ENCODE data around the gene CORO1C. TPM values are rescaled to one million over a fixed set of nuclear protein-coding genes. Genes with fewer than 3 reads are reported as not detected.

The CORO1C gene
- total and polyA plus RNA-seq, 4 experiments from 2014 or later, result 8.0 to 12.6 (median 11.1) TPM

DNA sequence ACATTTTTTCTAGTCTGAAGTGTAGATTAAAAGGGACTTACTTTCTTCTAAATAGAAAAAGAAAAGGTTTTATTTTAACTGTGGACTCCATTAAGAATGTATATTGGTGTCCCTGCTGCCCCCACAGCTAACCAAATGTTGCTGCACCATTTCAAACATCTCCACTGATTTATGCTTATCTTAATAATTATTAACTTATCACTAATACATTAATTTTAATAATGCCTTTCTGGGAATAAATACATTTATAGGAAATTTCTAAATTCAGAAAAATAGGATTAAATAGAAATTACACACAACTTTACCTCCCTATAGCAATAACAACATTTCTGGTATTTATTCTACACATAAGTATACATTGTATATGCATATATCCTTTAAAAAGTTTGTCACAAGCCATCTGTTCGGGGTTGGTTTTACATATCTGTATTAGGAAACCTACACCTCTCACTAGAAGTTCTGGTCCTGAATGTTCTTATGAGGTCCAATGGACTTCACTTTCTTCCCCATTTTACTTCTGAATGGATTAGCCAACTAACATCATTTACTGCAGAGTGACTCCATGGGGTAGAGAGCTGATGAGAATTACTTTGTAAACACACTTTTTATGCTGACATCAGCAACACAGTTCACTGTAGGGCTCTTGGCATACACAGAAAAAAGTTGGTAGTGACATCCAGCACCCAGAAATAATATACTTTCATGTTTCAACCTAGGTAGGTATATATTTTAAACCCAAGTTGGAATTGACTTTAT lies 88.2 kb downstream of the CORO1C start:
- Mint-ChIP-seq H3K4me1 (peaks cover 18 to 44% (median 25%) of the 10 kb centered on the region in 4 donors), H3K4me3 (no peak overlapping the region), H3K9me3 (no peaks in the 10 kb centered on the region), H3K27me3 (no peaks in the 10 kb centered on the region), H3K27ac (no peak overlapping the region), H3K36me3 (no peaks in the 10 kb centered on the region)
- ChIA-PET CTCF (ENCODE audit: partially characterized antibody) (no interaction called here), POLR2A (ENCODE audit: partially characterized antibody) (no interaction called here)
- Histone ChIP-seq H3K4me1 (ENCODE audit: insufficient read depth, low read length) (peaks cover 14% of the 10 kb centered on the region), H3K27ac (ENCODE audit: low read depth, low read length) (no peak overlapping the region), H3K36me3 (ENCODE audit: insufficient read depth, low read length) (no peaks in the 10 kb centered on the region), H3K9me3 (ENCODE audit: control insufficient read depth in 1 of 2, low read length in 2 of 2) (no peaks in the 10 kb centered on the region), H3K27me3 (ENCODE audit: insufficient read depth, low read length) (no peaks in the 10 kb centered on the region), H3K4me3 (ENCODE audit: low read length in 2 of 2) (no peak overlapping the region)
- intact Hi-C loops (cut with micrococcal nuclease), result no loop called here
- DNase-seq, result no peak

DNA sequence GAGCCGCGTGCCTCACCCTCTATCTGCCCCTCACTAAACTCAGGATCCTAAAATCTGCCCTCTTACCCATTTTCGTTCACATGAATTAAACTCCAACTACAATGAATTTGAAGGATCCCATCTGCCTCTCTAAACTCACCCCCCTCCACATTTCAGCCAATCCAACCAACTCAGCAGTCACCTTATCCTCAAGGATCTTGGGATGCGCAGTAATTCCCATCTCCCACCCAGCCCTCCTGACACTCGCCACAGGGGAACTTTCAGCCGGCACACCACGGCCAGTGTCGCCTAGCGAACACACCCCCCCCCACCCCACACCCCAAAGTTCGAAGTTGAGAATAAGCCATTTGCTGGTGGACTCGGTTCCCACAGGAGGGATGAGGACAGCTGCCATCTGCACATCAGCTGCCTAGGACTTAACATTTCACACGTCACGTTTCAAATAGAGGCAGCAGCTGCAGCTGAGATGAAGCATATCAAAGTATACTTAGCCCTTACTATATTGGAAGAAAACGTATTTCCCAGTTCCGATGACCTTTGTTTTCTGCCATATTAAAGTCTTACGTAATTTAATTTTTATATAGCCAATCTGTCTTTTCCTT lies 88.9 kb downstream of the CORO1C start:
- Histone ChIP-seq H3K27ac (ENCODE audit: low read depth, low read length) (no peak overlapping the region), H3K9me3 (ENCODE audit: control insufficient read depth in 1 of 2, low read length in 2 of 2) (no peaks in the 10 kb centered on the region), H3K4me1 (ENCODE audit: insufficient read depth, low read length) (peaks cover 18% of the 10 kb centered on the region), H3K27me3 (ENCODE audit: insufficient read depth, low read length) (no peaks in the 10 kb centered on the region), H3K36me3 (ENCODE audit: insufficient read depth, low read length) (no peaks in the 10 kb centered on the region), H3K4me3 (ENCODE audit: low read length in 2 of 2) (no peak overlapping the region)
- DNase-seq, result no peak
- ChIA-PET POLR2A (ENCODE audit: partially characterized antibody) (interaction anchor here (1.0 kb wide), 1 partner anchor 9 kb away, joined by 3 read pairs; no protein-coding TSS in a partner anchor), CTCF (ENCODE audit: partially characterized antibody) (interaction anchor here (17.5 kb wide), 1 partner anchor 26 kb away, joined by 463 read pairs; no protein-coding TSS in a partner anchor)
- no peaks in the 10 kb centered on the region for H3K36me3 Mint-ChIP-seq
- intact Hi-C loops (cut with micrococcal nuclease), result no loop called here
- peaks cover 18 to 47% (median 26%) of the 10 kb centered on the region in 4 donors for H3K4me1 Mint-ChIP-seq
- H3K27ac Mint-ChIP-seq, result peak overlapping the region in 2 of 7 donors; percentile 31 to 61
- H3K27me3 Mint-ChIP-seq, result no peaks in the 10 kb centered on the region
- no peaks in the 10 kb centered on the region for H3K9me3 Mint-ChIP-seq
- no peak overlapping the region for H3K4me3 Mint-ChIP-seq

DNA sequence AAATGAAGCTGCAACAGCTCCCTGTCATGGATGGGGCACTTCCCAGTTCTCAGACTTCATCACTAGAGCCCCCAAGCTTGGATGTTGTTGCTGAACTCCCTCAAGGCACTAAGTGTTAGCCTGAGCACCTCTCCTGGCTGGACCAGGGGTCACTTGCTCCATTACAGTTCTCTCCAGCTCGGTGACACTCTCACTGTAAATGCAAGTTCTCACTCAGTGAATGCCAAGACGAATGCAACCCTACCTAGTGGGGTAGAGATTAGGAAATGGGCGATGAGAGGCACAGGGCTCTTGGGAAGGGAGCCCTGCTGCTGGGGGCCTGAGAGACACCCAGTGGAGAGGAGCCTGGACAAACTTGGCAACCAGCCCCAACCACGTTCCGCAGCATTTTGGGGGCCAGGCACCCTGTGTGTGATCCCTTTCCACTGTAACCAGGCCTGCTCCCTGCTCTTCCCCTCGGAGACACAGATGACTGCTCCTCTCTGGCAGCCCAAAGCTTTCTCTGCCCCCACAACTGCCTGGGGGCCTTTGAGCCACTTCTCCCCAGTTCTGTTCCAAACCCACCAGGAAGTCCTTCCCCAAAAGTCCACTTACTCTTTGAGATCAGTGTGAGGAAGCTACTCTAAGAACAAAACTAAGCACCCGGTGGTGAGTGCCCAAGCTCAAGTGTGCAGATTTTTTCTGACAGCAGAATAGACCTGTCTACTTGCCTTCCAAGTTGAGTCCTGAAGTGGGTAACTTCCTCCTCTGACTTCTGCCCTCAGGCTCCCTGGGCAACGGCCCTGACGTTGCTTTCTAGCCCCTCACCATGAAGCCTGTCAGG lies 89.7 kb downstream of the CORO1C start:
- CTCF ChIA-PET (ENCODE audit: partially characterized antibody), result interaction anchor here (0.8 to 17.5 kb wide), 3 partner anchors 22 to 163 kb away, joined by 3 to 463 read pairs (median 5); no protein-coding TSS in a partner anchor
- no peaks in the 10 kb centered on the region for H3K36me3 ChIP-seq (ENCODE audit: insufficient read depth, low read length)
- intact Hi-C loops (cut with micrococcal nuclease), result no loop called here
- Mint-ChIP-seq H3K9me3 (no peaks in the 10 kb centered on the region), H3K4me3 (no peak overlapping the region), H3K4me1 (peaks cover 17 to 50% (median 25%) of the 10 kb centered on the region in 4 donors), H3K36me3 (no peaks in the 10 kb centered on the region), H3K27me3 (no peaks in the 10 kb centered on the region), H3K27ac (peak overlapping the region in 3 of 7 donors; percentile 31 to 61 (median 54))
- POLR2A ChIA-PET (ENCODE audit: partially characterized antibody), result interaction anchor here (1.0 to 1.5 kb wide), 2 partner anchors 9 to 12 kb away, joined by 3 read pairs; no protein-coding TSS in a partner anchor
- H3K4me1 ChIP-seq (ENCODE audit: insufficient read depth, low read length), result peaks cover 24% of the 10 kb centered on the region
- H3K27me3 ChIP-seq (ENCODE audit: insufficient read depth, low read length), result no peaks in the 10 kb centered on the region
- no peak overlapping the region for H3K27ac ChIP-seq (ENCODE audit: low read depth, low read length)
- no peak overlapping the region for H3K4me3 ChIP-seq (ENCODE audit: low read length in 2 of 2)
- H3K9me3 ChIP-seq (ENCODE audit: control insufficient read depth in 1 of 2, low read length in 2 of 2), result no peaks in the 10 kb centered on the region
- DNase-seq, result no peak

DNA sequence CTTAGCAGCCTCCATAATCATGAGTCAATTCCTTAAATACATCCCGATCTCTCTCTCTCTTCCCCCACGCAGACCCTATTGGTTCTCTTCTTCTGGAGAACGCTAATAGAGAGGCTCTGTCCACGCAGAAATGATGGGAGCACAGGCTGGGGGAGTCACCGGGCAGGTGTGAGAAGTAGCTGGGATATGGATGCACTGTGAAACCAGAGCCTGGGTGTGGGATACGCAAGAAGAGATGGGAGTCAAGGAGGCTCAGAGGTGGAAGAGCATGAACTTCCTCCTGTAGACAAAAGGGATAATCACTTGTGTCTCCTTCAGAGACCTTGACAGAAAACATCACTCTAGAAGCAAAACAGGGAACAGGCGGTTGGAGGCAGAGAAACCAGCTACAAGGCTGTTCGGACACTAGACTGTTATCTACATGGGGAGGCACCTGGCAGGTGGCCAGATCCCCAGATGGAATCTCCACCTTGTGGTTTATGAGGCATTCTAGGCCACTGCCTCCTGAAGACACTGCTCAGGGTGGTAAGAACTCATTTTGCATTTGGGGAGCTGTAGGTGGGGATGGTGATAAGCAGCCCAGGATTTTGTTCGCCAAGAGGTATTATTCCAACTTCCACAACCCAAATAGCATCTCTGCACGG lies 90.4 kb downstream of the CORO1C start:
- H3K9me3 ChIP-seq (ENCODE audit: control insufficient read depth in 1 of 2, low read length in 2 of 2), result no peaks in the 10 kb centered on the region
- intact Hi-C loops (cut with micrococcal nuclease), result no loop called here
- no peaks in the 10 kb centered on the region for H3K36me3 Mint-ChIP-seq
- H3K4me3 ChIP-seq (ENCODE audit: low read length in 2 of 2), result no peak overlapping the region
- peaks cover 16 to 49% (median 24%) of the 10 kb centered on the region in 4 donors for H3K4me1 Mint-ChIP-seq
- H3K9me3 Mint-ChIP-seq, result no peaks in the 10 kb centered on the region
- no peaks in the 10 kb centered on the region for H3K27me3 Mint-ChIP-seq
- CTCF ChIA-PET (ENCODE audit: partially characterized antibody), result interaction anchor here (0.8 to 17.5 kb wide), 5 partner anchors 11 to 164 kb away, joined by 3 to 463 read pairs (median 7); no protein-coding TSS in a partner anchor
- no peaks in the 10 kb centered on the region for H3K36me3 ChIP-seq (ENCODE audit: insufficient read depth, low read length)
- peaks cover 27% of the 10 kb centered on the region for H3K4me1 ChIP-seq (ENCODE audit: insufficient read depth, low read length)
- no peak overlapping the region for H3K27ac ChIP-seq (ENCODE audit: low read depth, low read length)
- no peak overlapping the region for H3K4me3 Mint-ChIP-seq
- peak overlapping the region in 3 of 7 donors; percentile 42 to 60 (median 59) for H3K27ac Mint-ChIP-seq
- no peaks in the 10 kb centered on the region for H3K27me3 ChIP-seq (ENCODE audit: insufficient read depth, low read length)
- DNase-seq, result no peak
- POLR2A ChIA-PET (ENCODE audit: partially characterized antibody), result interaction anchor here (1.0 to 1.5 kb wide), 2 partner anchors 8 to 12 kb away, joined by 3 read pairs; no protein-coding TSS in a partner anchor

DNA sequence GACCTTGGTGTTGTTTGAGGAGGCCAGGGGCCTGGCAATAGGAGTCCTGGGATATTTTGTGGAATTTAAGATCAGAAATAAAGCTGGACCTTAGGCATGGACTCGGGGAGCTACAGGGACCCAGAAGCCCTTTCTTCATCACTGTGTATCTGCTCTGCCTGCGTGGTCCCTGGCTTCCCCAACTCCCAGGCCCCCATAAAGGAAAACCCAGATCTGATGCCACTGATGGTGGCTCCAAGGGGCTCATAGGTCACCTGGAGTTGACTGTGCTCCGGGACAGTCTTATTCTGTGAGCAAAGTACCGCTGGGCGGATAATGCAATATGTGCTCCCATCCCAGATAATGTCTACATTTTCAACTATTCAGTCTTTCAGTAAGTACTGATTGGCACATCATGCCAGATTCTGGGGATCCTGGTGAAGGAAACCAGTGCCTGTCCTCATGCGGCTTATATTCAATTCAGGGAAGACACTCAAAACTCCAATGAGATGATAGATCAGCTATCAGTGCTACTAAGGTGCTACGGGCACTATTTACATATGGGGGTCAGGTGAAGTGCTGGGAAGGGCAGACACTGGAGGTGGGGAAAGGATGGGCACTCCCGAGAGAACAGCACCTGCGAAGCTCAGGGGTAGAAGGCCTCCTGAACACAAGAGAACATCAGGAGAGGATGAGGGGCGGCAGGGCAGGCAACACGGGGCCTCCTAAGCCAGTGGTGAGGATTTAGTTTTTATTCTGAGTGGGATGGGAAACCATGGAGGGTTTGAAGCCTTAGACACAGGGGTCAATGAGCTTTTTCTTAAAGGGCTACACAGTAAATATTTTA lies 92.1 kb downstream of the CORO1C start:
- ChIA-PET CTCF (ENCODE audit: partially characterized antibody) (interaction anchor here (1.0 to 17.5 kb wide), 5 partner anchors 12 to 163 kb away, joined by 3 to 463 read pairs (median 7); no protein-coding TSS in a partner anchor), POLR2A (ENCODE audit: partially characterized antibody) (interaction anchor here (1.0 to 10.9 kb wide), 4 partner anchors 11 to 73 kb away, joined by 3 to 245 read pairs (median 10); partner anchors contain the start of genes ISCU and SART3)
- DNase-seq, result no peak
- Histone ChIP-seq H3K9me3 (ENCODE audit: control insufficient read depth in 1 of 2, low read length in 2 of 2) (no peaks in the 10 kb centered on the region), H3K4me3 (ENCODE audit: low read length in 2 of 2) (no peak overlapping the region), H3K27ac (ENCODE audit: low read depth, low read length) (no peak overlapping the region), H3K27me3 (ENCODE audit: insufficient read depth, low read length) (no peaks in the 10 kb centered on the region), H3K4me1 (ENCODE audit: insufficient read depth, low read length) (peaks cover 33% of the 10 kb centered on the region), H3K36me3 (ENCODE audit: insufficient read depth, low read length) (no peaks in the 10 kb centered on the region)
- intact Hi-C loops (cut with micrococcal nuclease), result loop anchor here (10.0 kb wide), 1 partner anchor 456 kb away; the partner anchor contains the start of genes ALKBH2 and UNG
- Mint-ChIP-seq H3K4me3 (peak overlapping the region in 1 of 8 donors; percentile 12), H3K9me3 (no peaks in the 10 kb centered on the region), H3K4me1 (peaks cover 18 to 51% (median 27%) of the 10 kb centered on the region in 4 donors), H3K27me3 (no peaks in the 10 kb centered on the region), H3K36me3 (no peaks in the 10 kb centered on the region), H3K27ac (peak overlapping the region in 3 of 7 donors; percentile 3 to 79 (median 23))
